ENCODE results near the gene S100A8.

DNA sequence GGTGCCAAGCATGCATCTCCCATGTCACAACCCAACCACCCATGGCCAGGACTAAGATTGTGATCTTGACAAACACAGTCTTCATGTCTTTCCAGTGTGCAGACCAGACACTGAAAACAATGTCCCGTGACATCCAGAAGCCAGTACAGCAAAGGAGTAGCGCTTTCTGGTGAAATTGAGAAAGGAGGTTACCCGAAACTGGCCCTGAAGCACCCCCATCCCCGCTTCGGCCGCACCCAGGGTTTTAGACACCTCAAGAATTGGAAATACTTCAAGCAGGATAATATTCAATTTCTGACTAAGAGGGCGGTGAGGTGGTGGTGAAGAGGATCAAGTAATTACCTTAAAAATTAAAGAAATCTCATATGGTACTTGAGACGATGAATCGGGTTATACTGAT, 10.6 kb upstream of the S100A8 start:
- TF ChIP-seq, protein P1, sequence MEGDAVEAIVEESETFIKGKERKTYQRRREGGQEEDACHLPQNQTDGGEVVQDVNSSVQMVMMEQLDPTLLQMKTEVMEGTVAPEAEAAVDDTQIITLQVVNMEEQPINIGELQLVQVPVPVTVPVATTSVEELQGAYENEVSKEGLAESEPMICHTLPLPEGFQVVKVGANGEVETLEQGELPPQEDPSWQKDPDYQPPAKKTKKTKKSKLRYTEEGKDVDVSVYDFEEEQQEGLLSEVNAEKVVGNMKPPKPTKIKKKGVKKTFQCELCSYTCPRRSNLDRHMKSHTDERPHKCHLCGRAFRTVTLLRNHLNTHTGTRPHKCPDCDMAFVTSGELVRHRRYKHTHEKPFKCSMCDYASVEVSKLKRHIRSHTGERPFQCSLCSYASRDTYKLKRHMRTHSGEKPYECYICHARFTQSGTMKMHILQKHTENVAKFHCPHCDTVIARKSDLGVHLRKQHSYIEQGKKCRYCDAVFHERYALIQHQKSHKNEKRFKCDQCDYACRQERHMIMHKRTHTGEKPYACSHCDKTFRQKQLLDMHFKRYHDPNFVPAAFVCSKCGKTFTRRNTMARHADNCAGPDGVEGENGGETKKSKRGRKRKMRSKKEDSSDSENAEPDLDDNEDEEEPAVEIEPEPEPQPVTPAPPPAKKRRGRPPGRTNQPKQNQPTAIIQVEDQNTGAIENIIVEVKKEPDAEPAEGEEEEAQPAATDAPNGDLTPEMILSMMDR (IDR thresholded peaks at IDR 0.05) = no peak
- TF ChIP-seq POLR2A (IDR thresholded peaks at IDR 0.05) = no peak
